ENCODE results near the gene CDK11A. TPM values are rescaled to one million over a fixed set of nuclear protein-coding genes. Genes with fewer than 3 reads are reported as not detected.
"Not testable (repeated sequence)": the region's sequence is repeated elsewhere in the genome, so short reads cannot be mapped to it uniquely, and the experiment has no call there.

CDK11A gene
- total RNA-seq, 1 donor from 2014 or later: 18.3 TPM

DNA sequence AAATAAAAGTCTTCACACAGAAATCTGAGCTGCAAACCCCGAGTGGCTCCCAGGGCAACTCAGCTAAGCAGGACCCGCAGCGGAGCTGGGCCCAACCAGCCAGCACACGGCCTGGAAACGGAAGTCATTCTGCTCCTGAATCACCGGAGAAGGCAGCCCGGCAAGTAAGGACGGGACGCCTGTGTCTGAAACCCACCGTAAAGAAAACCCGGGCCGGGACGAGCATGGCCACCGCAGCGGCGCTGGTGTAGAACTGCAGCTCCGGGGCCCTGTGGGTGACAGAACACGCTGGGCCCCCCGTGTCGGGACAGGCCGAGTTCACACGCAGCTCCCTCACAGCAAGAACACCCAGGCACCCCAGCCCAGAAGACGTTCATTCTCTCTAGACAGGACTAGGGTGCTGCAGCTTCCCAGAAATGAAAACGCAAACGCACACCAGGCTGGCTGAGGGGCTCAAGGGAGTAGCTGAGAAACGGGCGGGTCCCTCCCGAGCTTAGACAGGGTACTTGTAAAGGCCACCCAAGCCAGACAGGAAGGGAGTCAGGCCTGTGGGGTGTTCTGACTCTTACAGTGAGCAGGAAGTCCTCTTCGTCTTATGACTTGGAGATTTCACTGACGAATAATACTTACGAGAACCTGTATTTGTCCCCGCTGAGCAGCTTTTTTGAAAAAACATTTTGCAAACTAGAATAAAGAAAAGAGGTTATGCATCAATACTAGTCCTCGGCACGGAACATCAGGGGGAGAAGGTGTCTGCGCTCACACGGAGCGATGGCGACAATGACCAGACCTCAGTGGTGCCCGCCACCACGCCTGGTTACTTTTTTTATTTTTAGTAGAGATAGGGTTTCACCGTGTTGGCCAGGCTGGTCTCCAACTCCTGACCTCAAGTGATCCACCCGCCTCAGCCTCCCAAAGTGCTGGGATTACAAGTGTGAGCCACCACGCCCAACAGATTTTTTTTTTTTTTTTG, 54.4 kb downstream of the CDK11A start:
- DNase-seq (ENCODE audit: low spot score in 2 of 2) (peak; percentile 8 to 14), FAIRE-seq (no peak)

DNA sequence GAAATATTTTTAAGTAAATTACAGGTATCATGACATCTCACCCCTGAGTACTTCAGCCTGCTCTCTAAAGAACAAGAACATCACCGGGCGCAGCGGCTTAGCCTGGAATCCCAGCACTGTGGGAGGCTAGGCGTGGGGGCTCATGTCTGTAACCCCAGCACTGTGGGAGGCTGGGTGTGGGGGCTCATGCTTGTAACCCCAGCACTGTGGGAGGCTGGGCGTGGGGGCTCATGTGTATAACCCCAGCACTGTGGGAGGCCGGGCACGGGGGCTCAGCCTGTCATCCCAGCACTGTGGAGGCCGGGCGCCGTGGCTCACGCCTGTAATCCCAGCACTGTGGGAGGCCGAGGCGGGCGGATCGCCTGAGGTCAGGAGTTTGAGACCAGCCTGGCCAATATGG, 57.6 kb downstream of the CDK11A start:
- DNase-seq (ENCODE audit: low spot score in 2 of 2) (no peak), FAIRE-seq (no peak)

DNA sequence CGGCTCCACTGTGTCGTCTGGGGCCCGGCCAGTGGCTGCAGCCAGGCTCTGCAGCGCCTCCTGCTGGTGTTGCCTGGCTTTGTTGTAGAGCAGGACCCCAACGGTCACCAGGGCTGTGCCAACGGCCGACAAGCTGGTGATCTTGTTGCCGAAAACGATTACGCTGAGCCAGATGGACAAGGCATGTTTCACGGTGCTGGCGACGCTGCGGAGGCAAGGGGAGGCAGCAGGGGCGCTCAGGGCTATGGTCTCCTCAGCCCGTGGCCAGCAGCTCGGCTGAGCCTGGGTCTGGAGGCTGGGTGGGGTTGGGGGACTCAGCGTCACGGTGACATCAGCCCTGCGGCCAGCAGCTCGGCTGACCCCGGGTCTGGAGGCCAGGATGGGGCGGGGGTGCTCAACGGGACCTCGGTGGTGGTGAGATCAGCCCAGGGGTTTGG, 58.3 kb downstream of the CDK11A start:
- no peak for DNase-seq (ENCODE audit: low spot score in 2 of 2)
- no peak for FAIRE-seq

DNA sequence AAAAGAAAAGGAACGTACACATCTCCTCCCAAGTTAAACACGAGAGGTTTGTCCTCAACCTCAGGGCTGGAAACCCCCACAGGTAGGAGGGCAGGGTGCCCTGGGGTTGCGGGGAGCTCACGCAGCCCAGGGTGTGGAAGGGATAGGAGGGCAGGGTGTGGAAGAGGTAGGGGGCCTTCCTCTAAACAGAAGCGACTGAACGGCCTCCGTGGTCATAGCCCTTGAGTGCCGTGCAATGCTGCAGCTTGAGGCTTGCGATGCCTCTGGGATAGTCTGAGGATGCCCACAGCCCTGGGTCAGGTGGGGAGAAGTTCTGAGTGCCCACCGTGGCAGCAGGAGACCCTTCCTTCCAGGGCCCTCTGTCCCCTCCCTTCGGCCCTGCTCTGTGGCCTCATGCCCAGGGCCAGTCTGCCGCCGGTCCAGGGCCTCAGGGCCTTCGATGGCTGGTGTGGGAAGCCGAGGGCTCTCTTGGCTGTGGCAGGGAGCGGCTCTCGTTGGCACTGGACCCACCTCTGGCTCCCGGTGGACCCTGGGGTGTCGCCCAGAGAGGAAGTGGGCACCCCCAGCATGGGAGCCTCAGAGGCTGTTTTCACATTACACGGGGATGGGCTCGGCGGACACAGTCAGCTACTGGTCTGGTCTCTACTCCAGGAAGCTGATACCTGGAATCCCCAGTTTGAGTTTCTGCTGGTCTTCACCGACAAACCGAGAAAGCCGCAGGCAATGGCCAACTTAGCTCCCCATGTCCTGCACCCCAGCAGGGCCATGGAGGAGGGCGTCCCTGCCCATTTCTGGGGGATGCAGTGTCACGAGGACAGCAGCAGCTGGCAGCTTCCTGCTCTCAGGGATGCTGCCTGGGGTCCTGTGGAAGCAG, 59.0 kb downstream of the CDK11A start:
- no peak for FAIRE-seq

DNA sequence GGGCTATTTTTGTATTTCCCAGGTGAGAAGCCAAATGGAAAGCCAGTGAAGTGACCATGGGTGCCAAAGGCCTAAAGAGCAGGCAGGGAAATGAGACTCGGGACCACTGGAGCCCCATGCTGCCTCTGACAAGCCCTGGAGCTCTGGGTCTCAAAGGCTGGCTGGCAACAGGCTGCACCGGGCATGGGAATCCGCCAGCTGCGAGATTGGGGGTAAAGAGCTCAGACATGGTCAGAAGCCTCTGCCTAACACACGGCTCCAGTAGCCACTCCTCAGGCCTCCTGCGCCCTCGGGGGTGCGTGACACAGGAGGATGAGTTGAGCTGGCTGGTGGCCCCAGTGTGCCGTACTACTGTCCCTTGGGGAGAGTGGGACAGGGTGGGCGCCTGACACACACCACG, 59.8 kb downstream of the CDK11A start:
- DNase-seq (ENCODE audit: low spot score in 2 of 2); FAIRE-seq: not testable (repeated sequence)

More for the DNA sequence above, 59.0 kb downstream of the CDK11A start:
- peak in 1 of 2 donors; percentile 1 for DNase-seq (ENCODE audit: low spot score in 2 of 2)

DNA sequence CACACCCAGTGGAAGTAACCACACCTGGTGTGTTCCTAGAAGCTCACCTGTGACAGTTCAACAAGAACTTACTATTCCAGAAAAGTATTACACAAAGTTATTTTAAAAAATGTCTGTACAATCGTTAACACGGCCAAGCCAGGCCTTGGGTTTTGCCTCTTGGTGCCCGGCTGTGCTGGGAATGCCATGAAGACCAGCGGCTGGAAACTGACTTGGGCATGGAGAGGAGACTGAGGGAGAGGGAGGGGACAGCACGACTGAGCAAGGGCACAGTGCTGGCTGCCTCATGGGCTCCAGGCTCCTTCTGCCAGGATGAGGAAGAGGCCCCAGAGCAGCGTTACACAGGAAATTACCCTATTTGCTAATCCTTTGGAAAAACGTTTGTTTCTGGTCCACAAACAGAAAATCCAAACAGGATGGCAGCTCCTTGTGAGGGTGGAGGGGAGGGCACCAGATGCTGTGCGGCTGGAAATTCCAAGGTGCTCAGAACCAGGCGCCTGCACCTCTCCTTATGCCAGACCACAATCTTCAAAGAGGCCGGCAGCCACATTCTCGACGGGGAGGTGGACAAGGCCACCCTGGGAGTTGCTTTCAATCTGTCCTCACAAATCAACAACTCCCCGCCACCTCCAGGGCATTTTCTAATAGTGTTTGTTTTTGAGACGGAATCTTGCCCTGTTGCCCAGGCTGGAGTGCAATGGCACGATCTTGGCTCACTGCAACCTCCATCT, 61.2 kb downstream of the CDK11A start:
- FAIRE-seq; DNase-seq (ENCODE audit: low spot score in 2 of 2): not testable (repeated sequence)

DNA sequence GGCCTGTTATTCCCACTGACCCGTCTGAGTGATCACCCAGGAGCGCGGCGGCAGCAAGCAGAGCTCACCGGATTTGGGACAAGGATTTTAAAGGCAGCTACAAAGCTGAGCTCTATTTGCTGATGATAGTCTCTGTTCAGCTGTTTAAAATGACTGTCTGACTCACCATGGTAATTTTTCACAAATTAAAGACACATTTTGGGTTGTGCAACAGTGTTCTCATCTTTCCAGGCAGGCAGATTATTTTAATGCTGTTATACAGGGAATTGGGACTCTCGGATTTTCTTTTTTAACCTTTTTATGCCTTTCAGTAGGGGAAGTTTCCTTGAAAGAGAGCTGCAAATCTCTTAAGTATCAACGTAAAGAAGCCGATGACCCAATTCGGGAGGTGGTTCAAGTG, 61.8 kb downstream of the CDK11A start:
- FAIRE-seq; DNase-seq (ENCODE audit: low spot score in 2 of 2): not testable (repeated sequence)

DNA sequence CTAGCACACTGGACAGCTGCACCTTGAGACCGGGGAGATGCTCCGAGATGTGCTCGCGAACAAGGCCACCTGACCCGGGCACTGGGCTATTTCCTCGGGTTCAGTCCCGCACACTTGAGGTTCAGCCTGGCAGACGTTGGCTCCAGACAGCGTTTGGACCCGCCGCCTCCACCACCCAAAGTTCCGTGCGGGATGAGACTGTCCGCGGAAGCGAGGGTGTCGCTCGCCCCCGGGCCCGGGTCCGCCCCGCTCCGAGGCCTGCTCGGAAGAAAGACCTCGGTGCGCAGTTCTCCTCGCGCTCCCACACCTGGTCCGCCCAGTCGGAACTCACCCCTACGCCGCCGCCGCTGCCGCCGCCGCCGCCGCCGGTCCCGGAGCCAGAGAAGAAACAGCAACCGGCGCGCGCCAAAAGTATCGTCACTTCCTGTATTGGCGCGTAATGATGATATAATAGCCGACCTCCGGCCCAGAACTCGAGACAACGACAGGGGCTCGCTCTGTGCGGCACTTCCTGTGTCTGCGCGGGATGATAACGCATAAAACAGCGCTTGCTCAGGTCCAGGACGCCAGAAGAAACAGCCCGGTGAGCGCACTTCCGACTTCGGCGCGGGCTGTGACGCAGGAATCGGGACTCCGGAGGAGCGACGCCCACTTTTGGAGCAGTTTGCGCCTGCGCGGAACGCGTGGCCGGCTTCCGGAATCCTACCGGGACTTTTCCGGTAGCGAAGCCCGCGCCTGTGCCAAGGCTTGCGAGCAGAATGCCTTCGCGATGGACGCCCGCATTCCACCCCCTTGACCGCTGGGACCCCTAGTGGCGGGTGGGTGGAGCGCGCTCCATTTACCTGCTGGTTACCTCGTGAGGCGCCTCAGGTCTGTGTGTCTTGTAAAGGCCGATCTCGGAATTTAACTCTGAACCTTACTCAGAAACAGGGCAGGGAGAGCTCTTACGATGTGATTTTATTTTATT, 65.3 kb downstream of the CDK11A start, which contains the start of gene CDK11B:
Gene CDK11B (minus strand): TSS at position 422 of the 967 bp plus-strand sequence. CDS start 1,519 bp downstream, outside the sequence.
- peak; percentile 89 to 92 for DNase-seq (ENCODE audit: low spot score in 2 of 2)
- FAIRE-seq: not testable (repeated sequence)

Other genes with a start within 250 kb of the CDK11A start
- gene ATAD3A, start 212.2 kb downstream of the CDK11A start, total RNA-seq: 9.0 TPM
- gene TMEM240, start 183.7 kb downstream of the CDK11A start, total RNA-seq: 16.3 TPM
- gene SSU72, start 149.5 kb downstream of the CDK11A start, total RNA-seq: 34.2 TPM
- gene FNDC10, start 124.2 kb downstream of the CDK11A start, total RNA-seq: 2.9 TPM
- 45.7 TPM for gene MIB2, start 108.9 kb downstream of the CDK11A start, total RNA-seq
- gene MMP23B, start 92.2 kb downstream of the CDK11A start, total RNA-seq: 0.82 TPM
- 9.0 TPM for gene CDK11B, start 65.4 kb downstream of the CDK11A start, total RNA-seq
- gene SLC35E2B, start 31.6 kb downstream of the CDK11A start, total RNA-seq: 54.6 TPM
- gene NADK, start 54.1 kb upstream of the CDK11A start, total RNA-seq: 23.2 TPM
- 154 TPM for gene GNB1, start 166.7 kb upstream of the CDK11A start, total RNA-seq
- gene CALML6, start 190.9 kb upstream of the CDK11A start, total RNA-seq: not detected
- 1.6 TPM for gene TMEM52, start 194.9 kb upstream of the CDK11A start, total RNA-seq